Loucy (cell line): ENCODE measurements around the gene MARF1.

ENCODE experiments used
- H2AFZ ChIP-seq: fragments of 200-600 bp; sonication (generic); 2 replicates; pipeline ENCODE4 v1.6.0; 2016; ENCODE audit warnings: antibody characterized with exemption, mild to moderate bottlenecking, low read length, moderate library complexity
- H3F3A ChIP-seq: fragments of 200-600 bp; 2 replicates; pipeline ENCODE4 v1.6.0; 2016; ENCODE audit warnings: antibody characterized with exemption, low read depth, mild to moderate bottlenecking
- H3K27me3 ChIP-seq: fragments of 200-600 bp; sonication (generic); 2 replicates; pipeline ENCODE4 v1.6.1; 2014; ENCODE audit warnings: low read length, mild to moderate bottlenecking; ENCODE audit not compliant: insufficient read depth, poor library complexity, severe bottlenecking
- H3K36me3 ChIP-seq: fragments of 200-600 bp; sonication (generic); 2 replicates; pipeline ENCODE4 v1.6.1; 2016; ENCODE audit warnings: low read length; ENCODE audit not compliant: insufficient read depth
- H3K4me1 ChIP-seq: fragments of 200-600 bp; sonication (generic); 2 replicates; pipeline ENCODE4 v1.5.1; 2014; ENCODE audit warnings: low read length, mild to moderate bottlenecking; ENCODE audit not compliant: insufficient read depth, poor library complexity, severe bottlenecking
- H3K4me2 ChIP-seq: fragments of 200-600 bp; sonication (generic); 2 replicates; pipeline ENCODE4 v1.6.0; 2014; ENCODE audit warnings: antibody characterized with exemption, low read length, low read depth, mild to moderate bottlenecking; ENCODE audit not compliant: poor library complexity, severe bottlenecking
- H3K4me3 ChIP-seq: fragments of 200-600 bp; sonication (generic); 2 replicates; pipeline ENCODE4 v1.5.1; 2014; ENCODE audit warnings: low read length, mild to moderate bottlenecking, mixed read lengths; ENCODE audit not compliant: poor library complexity, severe bottlenecking
- H3K79me2 ChIP-seq: fragments of 200-600 bp; sonication (generic); 2 replicates; pipeline ENCODE4 v1.6.1; 2014; ENCODE audit warnings: low read length; ENCODE audit not compliant: insufficient read depth
- H3K9ac ChIP-seq: fragments of 200-600 bp; sonication (generic); 2 replicates; pipeline ENCODE4 v1.6.0; 2014; ENCODE audit warnings: mild to moderate bottlenecking, low read depth, low read length, moderate library complexity; ENCODE audit not compliant: poor library complexity, severe bottlenecking
- H3K9me2 ChIP-seq: fragments of 200-600 bp; sonication (generic); replicated peaks from 2 replicates; pipeline ENCODE4 v1.6.1; 2016; ENCODE audit warnings: low read depth, low read length, mixed read lengths
- H3K9me3 ChIP-seq: fragments of 200-600 bp; sonication (generic); 2 replicates; pipeline ENCODE4 v1.6.1; 2014; ENCODE audit warnings: mild to moderate bottlenecking, antibody characterized with exemption, low read length, low read depth; ENCODE audit not compliant: insufficient read depth
- H4K20me1 ChIP-seq: fragments of 200-600 bp; sonication (generic); 2 replicates; pipeline ENCODE4 v1.6.0; 2014; ENCODE audit warnings: antibody characterized with exemption, low read length, mild to moderate bottlenecking; ENCODE audit not compliant: insufficient read depth, poor library complexity, severe bottlenecking
- CTCF ChIP-seq: fragments of 200-600 bp; sonication (generic); conservative IDR thresholded peaks from 2 replicates; pipeline ENCODE4 v1.5.1; 2014; ENCODE audit warnings: mild to moderate bottlenecking, antibody characterized with exemption, low read length
- EZH2phosphoT487 ChIP-seq: fragments of 200-600 bp; IDR thresholded peaks from 2 replicates; pipeline ENCODE4 v1.6.1; 2018; ENCODE audit warnings: antibody characterized with exemption, mild to moderate bottlenecking, moderate library complexity, borderline replicate concordance

Gene MARF1

DNA sequence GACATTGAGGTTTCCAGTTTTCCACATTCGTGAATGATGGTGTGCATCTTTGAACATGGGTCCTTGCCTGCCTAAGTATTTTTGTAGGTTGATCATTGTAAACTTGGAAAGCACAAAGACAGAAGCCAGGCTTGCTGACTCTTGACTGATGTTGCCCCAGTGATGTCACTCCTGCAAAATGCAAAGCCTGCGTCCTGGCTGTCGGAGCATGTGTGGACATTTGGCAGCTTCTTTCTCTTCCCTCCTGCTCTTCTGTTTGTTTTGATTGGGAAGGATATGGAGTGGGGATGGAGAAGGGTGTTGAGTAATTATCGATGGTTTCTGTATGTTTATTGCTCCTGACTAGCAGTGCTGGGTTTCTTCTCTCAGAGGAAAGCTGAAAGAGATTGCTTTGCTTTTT, 10.3 kb upstream of the MARF1 start:
- peaks cover 75% of the 10 kb centered on the region for H3K79me2 ChIP-seq
- no peaks in the 10 kb centered on the region for H3K36me3 ChIP-seq
- H3F3A ChIP-seq, result no peaks in the 10 kb centered on the region
- peaks cover 13% of the 10 kb centered on the region for H3K4me1 ChIP-seq
- no peak for TF ChIP-seq EZH2phosphoT487
- no peak for TF ChIP-seq CTCF
- no peaks in the 10 kb centered on the region for H3K9me2 ChIP-seq
- H3K27me3 ChIP-seq, result no peaks in the 10 kb centered on the region
- H3K4me2 ChIP-seq, result peak overlapping the region; percentile 64
- H3K9me3 ChIP-seq, result no peaks in the 10 kb centered on the region
- H3K9ac ChIP-seq, result no peak overlapping the region
- H3K4me3 ChIP-seq, result peak overlapping the region; percentile 46
- H2AFZ ChIP-seq, result no peak overlapping the region
- peaks cover 9% of the 10 kb centered on the region for H4K20me1 ChIP-seq

- H3K9me3 ChIP-seq, result no peaks in the 10 kb centered on the region
- peaks cover 13% of the 10 kb centered on the region for H3K4me1 ChIP-seq
- H3K27me3 ChIP-seq, result no peaks in the 10 kb centered on the region
- TF ChIP-seq EZH2phosphoT487 (no peak), CTCF (no peak)
- no peaks in the 10 kb centered on the region for H3K36me3 ChIP-seq
- H3K4me2 ChIP-seq, result peak overlapping the region; percentile 64
- H4K20me1 ChIP-seq, result peaks cover 9% of the 10 kb centered on the region
- no peaks in the 10 kb centered on the region for H3K9me2 ChIP-seq
- no peaks in the 10 kb centered on the region for H3F3A ChIP-seq
- peak overlapping the region; percentile 21 for H3K4me3 ChIP-seq
- H3K9ac ChIP-seq, result no peak overlapping the region
- H3K79me2 ChIP-seq, result peaks cover 67% of the 10 kb centered on the region
- H2AFZ ChIP-seq, result no peak overlapping the region
Measured at GRCh38 chr16:15652293-15653001, 9.5 kb upstream of the MARF1 start.

GRCh38 chr16:15650698-15651171, 7.8 kb upstream of the MARF1 start:
- Histone ChIP-seq H3K4me2 (peak overlapping the region; percentile 73), H3K4me3 (peak overlapping the region; percentile 92), H3K9me2 (no peaks in the 10 kb centered on the region), H3K36me3 (no peaks in the 10 kb centered on the region), H2AFZ (peak overlapping the region; percentile 88; the same call in 1 of the 2 replicates), H3K27me3 (no peaks in the 10 kb centered on the region), H3F3A (no peaks in the 10 kb centered on the region), H4K20me1 (peaks cover 9% of the 10 kb centered on the region), H3K9ac (peak overlapping the region; percentile 88), H3K4me1 (peaks cover 13% of the 10 kb centered on the region), H3K79me2 (peaks cover 56% of the 10 kb centered on the region), H3K9me3 (no peaks in the 10 kb centered on the region)
- no peak for TF ChIP-seq CTCF
- TF ChIP-seq EZH2phosphoT487, result no peak
